ENCODE results near the gene TUFM. TPM values are rescaled to one million over a fixed set of nuclear protein-coding genes. Genes with fewer than 3 reads are reported as not detected.
"Not testable (repeated sequence)": the region's sequence is repeated elsewhere in the genome, so short reads cannot be mapped to it uniquely, and the experiment has no call there.

TUFM gene
- total RNA-seq, 4 donors from 2014 or later: 63.1 to 106 (median 82.8) TPM

DNA sequence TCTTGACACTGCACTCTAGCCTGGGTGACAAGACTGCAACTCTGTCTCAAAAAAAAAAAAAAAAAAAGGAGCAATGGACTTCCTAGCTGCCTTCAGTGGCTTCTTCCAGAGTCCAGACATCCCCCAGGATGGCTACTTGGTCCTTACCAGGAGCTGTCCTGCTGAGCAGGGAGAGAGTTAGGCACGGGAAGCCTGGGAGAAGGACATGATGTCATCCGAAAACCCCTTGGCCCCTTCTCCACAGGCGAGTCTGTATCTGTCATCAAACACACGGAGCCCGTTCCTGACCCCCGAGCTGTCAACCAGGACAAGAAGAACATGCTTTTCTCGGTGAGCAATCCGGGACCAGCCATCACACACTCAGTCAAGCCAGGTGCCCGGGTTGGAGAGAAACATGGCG, 40.8 kb upstream of the TUFM start:
- WGBS: 76% methylated on average over 9 of the region's 10 CpGs
- H3K27me3 ChIP-seq: peaks cover 0 to 19% (median 3%) of the 10 kb centered on the region in 4 donors
- intact Hi-C loops (cut with DNase I): no loop called here

DNA sequence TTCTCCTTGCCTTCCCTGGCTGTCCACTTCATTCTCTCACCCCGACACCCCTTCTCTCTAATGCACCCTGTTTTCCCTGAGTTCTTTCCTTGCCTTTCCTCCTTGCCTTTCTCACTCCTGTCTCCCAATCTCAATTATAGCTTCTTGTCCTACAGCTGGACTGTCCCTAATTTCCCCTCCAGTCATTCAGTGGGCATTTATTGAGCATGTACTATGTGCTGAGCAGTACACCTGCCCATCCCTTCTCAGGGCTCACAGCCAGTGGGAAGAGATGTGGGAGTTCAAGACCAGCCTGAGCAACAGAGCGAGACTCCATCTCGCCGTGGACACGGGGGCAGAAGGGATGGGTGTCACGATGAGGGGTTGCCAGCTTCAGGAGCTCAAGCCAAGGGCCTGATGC, 37.9 kb upstream of the TUFM start:
- H3K9me3 ChIP-seq: no peaks in the 10 kb centered on the region
- WGBS: 93% methylated on average over 6 of the region's 6 CpGs
- H3K4me3 ChIP-seq: no peak overlapping the region
- TF ChIP-seq POLR2AphosphoS5 (IDR thresholded peaks at IDR 0.05): no peak
- TF ChIP-seq, protein P1, sequence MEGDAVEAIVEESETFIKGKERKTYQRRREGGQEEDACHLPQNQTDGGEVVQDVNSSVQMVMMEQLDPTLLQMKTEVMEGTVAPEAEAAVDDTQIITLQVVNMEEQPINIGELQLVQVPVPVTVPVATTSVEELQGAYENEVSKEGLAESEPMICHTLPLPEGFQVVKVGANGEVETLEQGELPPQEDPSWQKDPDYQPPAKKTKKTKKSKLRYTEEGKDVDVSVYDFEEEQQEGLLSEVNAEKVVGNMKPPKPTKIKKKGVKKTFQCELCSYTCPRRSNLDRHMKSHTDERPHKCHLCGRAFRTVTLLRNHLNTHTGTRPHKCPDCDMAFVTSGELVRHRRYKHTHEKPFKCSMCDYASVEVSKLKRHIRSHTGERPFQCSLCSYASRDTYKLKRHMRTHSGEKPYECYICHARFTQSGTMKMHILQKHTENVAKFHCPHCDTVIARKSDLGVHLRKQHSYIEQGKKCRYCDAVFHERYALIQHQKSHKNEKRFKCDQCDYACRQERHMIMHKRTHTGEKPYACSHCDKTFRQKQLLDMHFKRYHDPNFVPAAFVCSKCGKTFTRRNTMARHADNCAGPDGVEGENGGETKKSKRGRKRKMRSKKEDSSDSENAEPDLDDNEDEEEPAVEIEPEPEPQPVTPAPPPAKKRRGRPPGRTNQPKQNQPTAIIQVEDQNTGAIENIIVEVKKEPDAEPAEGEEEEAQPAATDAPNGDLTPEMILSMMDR (IDR thresholded peaks at IDR 0.05): no peak
- TF ChIP-seq EP300 (IDR thresholded peaks at IDR 0.05): no peak
- no peak for TF ChIP-seq POLR2A (IDR thresholded peaks at IDR 0.05; ENCODE audit: low read depth)
- H3K27me3 ChIP-seq: peaks cover 0 to 38% (median 4%) of the 10 kb centered on the region in 4 donors
- H3K4me1 ChIP-seq: peaks cover 12 to 17% (median 15%) of the 10 kb centered on the region in 4 donors
- intact Hi-C loops (cut with DNase I): no loop called here
- no peaks in the 10 kb centered on the region for H3K36me3 ChIP-seq
- H3K27ac ChIP-seq (replicated peaks in 1 of 4): no peak overlapping the region
- DNase-seq (ENCODE audit: extremely low spot score): no peak

More for the DNA sequence above, 40.8 kb upstream of the TUFM start:
- no peak for DNase-seq (ENCODE audit: extremely low spot score)
- Histone ChIP-seq H3K27ac (replicated peaks in 1 of 4) (no peak overlapping the region), H3K4me1 (peaks cover 0 to 4% (median 0%) of the 10 kb centered on the region in 4 donors), H3K4me3 (no peak overlapping the region), H3K9me3 (no peaks in the 10 kb centered on the region), H3K36me3 (no peaks in the 10 kb centered on the region)
- TF ChIP-seq, protein P1 (IDR thresholded peaks at IDR 0.05): no peak
- no peak for TF ChIP-seq POLR2AphosphoS5 (IDR thresholded peaks at IDR 0.05)
- no peak for TF ChIP-seq POLR2A (IDR thresholded peaks at IDR 0.05; ENCODE audit: low read depth)
- TF ChIP-seq EP300 (IDR thresholded peaks at IDR 0.05): no peak

DNA sequence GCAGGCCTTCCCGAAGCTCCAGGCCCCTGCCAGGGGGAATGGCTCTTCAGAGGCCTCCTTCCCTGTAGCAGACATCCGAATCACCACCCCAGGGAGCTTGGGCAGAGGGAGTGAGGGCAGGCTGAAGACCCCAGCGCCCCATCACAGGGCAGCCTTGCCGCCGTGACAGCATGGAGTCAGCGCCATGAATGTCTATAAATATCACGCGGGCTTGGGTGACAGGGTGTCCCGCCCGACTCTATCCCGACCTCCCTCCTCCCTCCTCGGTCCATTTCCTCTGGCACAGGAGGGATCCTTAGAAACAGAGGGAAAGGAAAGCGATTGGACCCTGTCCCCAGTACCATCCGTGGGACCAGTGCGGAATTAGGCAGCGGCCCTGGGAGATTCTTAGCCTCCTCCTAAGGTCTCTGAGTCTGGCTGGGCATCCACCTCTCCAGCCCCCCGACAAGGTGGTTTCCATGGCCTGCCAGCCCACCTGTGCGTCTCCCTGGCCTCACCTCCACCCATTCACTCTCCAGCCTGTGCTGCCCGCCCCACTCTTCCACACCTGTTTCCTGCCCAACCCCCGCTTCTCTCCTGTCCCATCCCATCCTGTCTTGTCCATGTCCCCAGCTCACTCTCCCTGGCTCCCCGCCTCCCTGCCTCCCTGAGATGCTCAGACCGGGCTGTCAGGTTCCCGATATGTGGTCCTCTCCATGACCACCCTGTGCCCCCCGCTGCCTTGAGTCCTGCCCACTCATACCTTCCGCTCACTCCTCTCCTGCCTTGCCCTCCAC, 37.3 kb upstream of the TUFM start:
- Histone ChIP-seq H3K27me3 (peaks cover 0 to 38% (median 4%) of the 10 kb centered on the region in 4 donors), H3K4me3 (no peak overlapping the region), H3K9me3 (no peaks in the 10 kb centered on the region), H3K27ac (replicated peaks in 1 of 4) (no peak overlapping the region), H3K36me3 (no peaks in the 10 kb centered on the region), H3K4me1 (peaks cover 14 to 21% (median 19%) of the 10 kb centered on the region in 4 donors)
- intact Hi-C loops (cut with DNase I): no loop called here
- no peak for DNase-seq (ENCODE audit: extremely low spot score)
- TF ChIP-seq POLR2AphosphoS5 (IDR thresholded peaks at IDR 0.05): no peak
- TF ChIP-seq, protein P1 (IDR thresholded peaks at IDR 0.05): no peak
- no peak for TF ChIP-seq POLR2A (IDR thresholded peaks at IDR 0.05; ENCODE audit: low read depth)
- no peak for TF ChIP-seq EP300 (IDR thresholded peaks at IDR 0.05)
- WGBS: 70% methylated on average over 24 of the region's 25 CpGs

DNA sequence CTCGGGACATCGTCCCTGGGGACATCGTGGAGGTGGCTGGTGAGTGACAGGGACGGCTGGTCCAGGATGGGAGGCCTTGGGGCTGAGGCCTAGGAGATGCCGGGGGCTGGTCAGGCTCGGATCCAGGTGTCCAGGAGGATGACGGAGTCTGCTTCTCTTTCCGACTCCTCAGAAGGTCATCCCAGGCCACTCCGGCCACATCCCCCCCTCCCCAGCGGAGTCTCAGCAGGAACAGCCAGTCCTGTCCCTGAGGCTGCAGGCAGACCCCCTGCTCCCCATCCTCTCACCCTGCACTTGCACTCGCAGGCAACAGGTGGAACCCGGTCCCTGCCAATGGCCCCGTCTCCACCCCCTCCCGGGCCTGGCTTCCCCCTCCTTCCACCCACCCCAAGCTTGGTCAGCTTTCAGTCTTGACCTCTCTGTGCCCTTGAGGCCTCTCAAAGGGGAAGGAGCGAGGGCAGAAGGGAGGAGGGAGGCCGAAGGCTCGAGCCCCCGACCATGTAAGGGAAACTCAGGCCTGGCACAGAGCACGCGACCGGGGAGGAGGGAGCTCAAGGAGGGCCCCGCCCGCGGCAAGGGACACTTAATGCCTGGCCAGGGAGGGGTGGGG, 36.5 kb upstream of the TUFM start:
- Histone ChIP-seq H3K9me3 (no peaks in the 10 kb centered on the region), H3K27me3 (peaks cover 0 to 38% (median 4%) of the 10 kb centered on the region in 4 donors), H3K4me1 (peaks cover 14 to 21% (median 19%) of the 10 kb centered on the region in 4 donors), H3K36me3 (no peaks in the 10 kb centered on the region), H3K27ac (replicated peaks in 1 of 4) (no peak overlapping the region), H3K4me3 (no peak overlapping the region)
- intact Hi-C loops (cut with DNase I): no loop called here
- DNase-seq (ENCODE audit: extremely low spot score): no peak
- whole genome bisulfite sequencing: 53% methylated on average over 12 of the region's 24 CpGs
- no peak for TF ChIP-seq EP300 (IDR thresholded peaks at IDR 0.05)
- TF ChIP-seq, protein P1 (IDR thresholded peaks at IDR 0.05): no peak
- TF ChIP-seq POLR2A (IDR thresholded peaks at IDR 0.05; ENCODE audit: low read depth): no peak
- TF ChIP-seq POLR2AphosphoS5 (IDR thresholded peaks at IDR 0.05): no peak

DNA sequence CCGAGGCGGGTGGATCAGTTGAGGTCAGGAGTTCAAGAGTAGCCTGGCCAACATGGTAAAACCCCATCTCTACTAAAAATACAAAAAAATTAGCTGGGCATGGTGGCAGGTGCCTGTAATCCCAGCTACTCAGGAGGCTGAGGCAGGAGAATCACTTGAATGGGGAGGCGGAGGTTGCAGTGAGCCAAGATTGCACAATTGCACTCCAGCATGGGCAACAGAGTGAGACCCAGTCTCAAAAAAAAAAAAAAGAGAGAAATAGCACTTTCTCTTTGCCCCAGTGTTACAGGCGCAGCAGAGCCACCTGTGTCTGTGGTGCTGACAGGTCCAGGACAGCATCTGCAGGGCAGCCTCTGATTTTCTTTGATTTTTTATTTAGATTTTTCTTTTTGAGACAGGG, 35.4 kb upstream of the TUFM start:
- Histone ChIP-seq H3K27me3 (peaks cover 0 to 38% (median 4%) of the 10 kb centered on the region in 4 donors), H3K4me1 (peaks cover 14 to 21% (median 19%) of the 10 kb centered on the region in 4 donors)
- H3K27ac ChIP-seq (replicated peaks in 1 of 4); DNase-seq (ENCODE audit: extremely low spot score); intact Hi-C loops (cut with DNase I); H3K9me3 ChIP-seq; H3K4me3 ChIP-seq; H3K36me3 ChIP-seq: not testable (repeated sequence)
- WGBS: 81% methylated on average over 4 of the region's 4 CpGs

Data from esophagus muscularis mucosa (tissue), 4 donors.